GM19455 (cell line): ENCODE results near the gene ZNF432.
"Not testable (repeated sequence)": the region's sequence is repeated elsewhere in the genome, so short reads cannot be mapped to it uniquely, and the experiment has no call there.

Source experiments
- ATAC-seq: cut with Tn5 transposase; IDR thresholded peaks from one replicate; pipeline ENCODE4 v1.9.1; 2021; ENCODE audit not compliant: unreplicated experiment

ZNF432 gene

GRCh38 chr19:52048555-52049501 is at the start of gene ZNF432:
Gene ZNF432, minus strand, starts transcription at chr19:52048838. Its CDS starts 1,970 bp downstream, at chr19:52046868.
- ATAC-seq, result peak; percentile 90

DNA sequence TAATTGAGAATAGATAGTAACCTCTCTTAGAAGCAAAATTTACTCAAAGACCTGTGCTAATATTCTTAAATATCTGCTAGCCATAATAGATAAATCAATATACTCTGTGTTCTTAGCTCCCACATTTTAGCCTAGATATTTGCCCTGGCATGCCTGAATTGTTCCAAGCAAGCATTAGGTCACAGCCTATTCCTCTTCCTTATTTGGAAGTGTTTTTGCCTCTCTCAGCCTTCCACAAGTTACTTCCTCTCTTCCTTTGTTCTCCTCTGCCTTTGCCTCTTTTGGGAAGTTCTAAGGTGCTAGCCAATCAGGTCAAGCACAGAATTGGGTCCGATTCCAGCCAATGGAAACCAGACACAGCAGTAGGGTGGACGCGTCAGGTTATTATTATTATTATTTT is 47.8 kb upstream of the ZNF432 start:
- ATAC-seq, result not testable (repeated sequence)

DNA sequence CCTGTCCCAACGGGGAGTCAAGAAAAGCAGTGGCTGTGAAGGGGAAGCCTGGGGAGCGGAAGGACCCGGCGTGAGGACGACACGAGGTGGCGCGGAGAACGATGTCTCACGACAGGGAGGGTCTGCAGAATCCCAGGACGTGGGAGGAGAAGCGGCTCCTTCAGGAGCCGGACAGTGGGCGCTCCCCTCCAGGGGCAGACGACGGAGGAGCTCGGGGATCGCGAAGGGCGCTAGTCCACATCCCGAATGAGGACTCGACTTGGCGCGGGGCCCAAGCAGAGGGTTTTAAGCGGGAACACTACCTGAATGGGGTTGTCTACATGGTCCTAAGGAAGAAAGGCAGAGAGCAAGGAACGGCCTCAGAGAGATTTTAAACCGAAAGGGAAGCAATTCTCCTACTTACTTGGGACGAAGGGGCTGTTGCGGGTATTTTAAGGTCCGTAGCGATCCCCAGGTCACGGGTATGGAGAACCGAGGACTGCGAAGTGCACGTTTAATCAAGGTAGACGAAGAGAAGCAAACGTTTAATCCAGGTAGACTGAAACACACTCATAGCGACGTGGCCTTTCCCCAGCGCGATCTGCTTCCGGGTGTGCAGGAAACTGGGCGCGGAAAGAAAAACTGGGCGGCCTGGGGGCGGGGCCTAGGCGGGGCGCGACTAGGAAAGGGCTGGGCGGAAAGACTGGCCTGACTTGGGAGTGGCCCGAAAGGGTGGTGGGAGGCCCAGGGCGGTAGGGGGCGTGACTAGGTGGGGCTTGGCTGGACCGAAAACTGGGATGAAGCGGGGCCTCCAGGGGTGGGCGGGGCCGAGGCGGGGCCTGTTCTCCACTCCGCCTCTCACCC is 46.8 kb upstream of the ZNF432 start, which contains the start of gene ZNF841:
Gene ZNF841 (minus strand): TSS at position 594 of the 843 bp plus-strand sequence. CDS start 10,964 bp downstream, outside the sequence.
- peak; percentile 96 for ATAC-seq

GRCh38 chr19:52094526-52095130 is 46.0 kb upstream of the ZNF432 start:
- no peak for ATAC-seq

GRCh38 chr19:52086481-52086880 is 37.8 kb upstream of the ZNF432 start:
- no peak for ATAC-seq

- ATAC-seq, result no peak
Observed at GRCh38 chr19:52070496-52070895, 21.9 kb upstream of the ZNF432 start.

DNA sequence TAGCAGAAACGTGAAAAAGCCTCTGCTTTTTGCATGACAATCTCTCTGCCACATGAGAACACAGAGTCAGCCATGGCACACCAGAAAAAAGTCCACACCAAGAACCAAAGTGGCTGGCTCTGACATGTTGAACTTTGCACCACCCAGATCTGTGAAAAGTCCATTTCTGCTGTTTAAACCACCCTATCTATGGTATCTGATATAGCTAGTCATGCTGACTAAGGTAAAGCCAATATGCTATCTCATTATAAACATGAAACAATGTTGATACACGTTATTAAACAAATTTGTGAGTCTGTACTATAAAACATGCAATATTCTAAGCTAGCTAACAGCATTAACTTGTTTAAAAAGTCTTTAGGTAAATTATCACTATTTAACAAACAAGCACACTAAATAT is 21.0 kb upstream of the ZNF432 start:
- ATAC-seq, result no peak

DNA sequence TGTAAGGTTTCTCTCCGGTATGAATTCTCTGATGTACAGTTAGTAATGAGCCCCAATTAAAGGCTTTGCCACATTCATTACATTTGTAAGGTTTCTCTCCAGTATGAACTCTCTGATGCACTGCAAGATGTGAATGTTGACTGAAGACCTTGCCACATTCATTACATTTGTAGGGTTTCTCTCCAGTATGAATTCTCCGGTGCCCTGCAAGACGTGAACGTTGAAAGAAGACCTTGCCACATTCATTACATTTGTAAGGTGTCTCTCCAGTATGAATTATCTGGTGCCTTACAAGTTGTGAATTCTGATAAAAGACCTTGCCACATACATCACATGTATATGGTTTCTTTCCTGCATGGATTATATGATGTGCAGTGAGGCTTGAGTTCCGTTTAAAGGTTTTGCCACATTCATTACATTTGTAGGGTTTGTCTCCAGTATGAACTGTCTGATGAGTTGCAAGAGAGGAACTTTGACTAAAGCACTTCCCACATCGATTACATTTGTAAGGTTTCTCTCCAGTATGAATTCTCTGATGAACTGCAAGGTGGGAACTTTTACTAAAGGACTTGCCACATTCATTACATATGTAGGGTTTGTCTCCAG is 17.7 kb upstream of the ZNF432 start:
- no peak for ATAC-seq

DNA sequence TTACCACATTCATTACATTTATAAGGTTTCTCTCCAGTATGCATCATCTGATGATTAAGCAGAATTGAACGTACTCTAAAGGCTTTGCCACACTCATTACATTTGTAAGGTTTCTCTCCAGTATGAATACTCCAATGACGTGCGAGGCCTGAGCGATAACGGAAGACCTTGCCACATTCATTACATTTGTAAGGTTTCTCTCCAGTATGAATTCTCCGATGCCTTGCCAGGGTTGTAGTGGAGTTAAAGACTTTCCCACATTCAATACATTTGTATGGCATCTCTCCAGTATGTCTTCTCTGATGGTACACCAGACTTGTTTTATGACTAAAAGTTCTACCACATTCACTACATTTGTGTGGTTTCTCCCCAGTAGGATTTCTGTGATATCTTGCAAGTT is 16.8 kb upstream of the ZNF432 start:
- no peak for ATAC-seq

- ATAC-seq, result not testable (repeated sequence)
Observed at GRCh38 chr19:52056480-52056879, 7.8 kb upstream of the ZNF432 start.

GRCh38 chr19:52051736-52052135 is 3.1 kb upstream of the ZNF432 start:
- not testable (repeated sequence) for ATAC-seq

- no peak for ATAC-seq
Observed at GRCh38 chr19:52039169-52039568, 9.5 kb downstream of the ZNF432 start.

DNA sequence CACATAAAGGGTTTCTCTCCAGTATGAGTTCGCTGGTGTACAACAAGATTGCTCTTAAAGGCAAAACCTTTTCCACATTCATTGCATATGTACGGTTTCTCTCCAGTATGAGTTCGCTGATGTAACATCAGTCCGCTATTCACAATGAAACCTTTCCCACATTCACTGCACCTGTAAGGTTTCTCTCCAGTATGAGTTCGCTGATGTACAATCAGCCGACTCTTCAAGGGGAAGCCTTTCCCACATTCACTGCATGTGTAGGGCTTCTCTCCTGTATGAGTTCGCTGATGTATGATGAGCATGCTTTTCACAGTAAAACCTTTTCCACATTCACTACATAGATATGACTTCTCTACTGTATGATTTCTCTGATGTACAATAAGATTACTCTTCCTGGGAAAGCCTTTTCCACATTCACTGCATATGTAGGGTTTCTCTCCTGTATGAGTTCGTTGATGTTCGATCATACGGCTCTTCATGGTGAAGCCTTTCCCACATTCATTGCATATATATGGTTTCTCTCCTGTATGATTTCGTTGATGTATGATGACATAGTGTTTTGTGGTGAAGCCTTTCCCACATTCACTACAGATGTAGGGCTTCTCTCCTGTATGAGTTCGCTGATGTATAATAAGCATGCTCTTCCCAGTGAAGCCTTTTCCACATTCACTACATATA is 14.4 kb downstream of the ZNF432 start:
- ATAC-seq, result no peak

DNA sequence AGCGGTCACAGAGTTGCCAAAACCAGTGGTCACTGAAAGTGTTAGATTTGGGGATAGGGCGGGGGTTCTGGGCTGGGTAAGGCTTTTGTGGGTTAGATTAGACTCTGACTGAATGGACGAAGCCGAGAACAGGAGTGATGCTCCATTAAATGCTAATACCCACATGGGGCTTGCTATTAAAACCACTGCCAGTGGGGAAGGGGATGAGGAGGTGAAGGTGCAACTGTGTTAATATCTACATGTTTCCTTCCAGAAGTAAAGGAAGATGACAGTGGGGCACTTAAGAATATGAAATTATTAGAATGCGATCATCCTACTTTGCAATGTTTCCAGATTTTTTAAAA is 19.9 kb downstream of the ZNF432 start:
- peak; percentile 17 for ATAC-seq

DNA sequence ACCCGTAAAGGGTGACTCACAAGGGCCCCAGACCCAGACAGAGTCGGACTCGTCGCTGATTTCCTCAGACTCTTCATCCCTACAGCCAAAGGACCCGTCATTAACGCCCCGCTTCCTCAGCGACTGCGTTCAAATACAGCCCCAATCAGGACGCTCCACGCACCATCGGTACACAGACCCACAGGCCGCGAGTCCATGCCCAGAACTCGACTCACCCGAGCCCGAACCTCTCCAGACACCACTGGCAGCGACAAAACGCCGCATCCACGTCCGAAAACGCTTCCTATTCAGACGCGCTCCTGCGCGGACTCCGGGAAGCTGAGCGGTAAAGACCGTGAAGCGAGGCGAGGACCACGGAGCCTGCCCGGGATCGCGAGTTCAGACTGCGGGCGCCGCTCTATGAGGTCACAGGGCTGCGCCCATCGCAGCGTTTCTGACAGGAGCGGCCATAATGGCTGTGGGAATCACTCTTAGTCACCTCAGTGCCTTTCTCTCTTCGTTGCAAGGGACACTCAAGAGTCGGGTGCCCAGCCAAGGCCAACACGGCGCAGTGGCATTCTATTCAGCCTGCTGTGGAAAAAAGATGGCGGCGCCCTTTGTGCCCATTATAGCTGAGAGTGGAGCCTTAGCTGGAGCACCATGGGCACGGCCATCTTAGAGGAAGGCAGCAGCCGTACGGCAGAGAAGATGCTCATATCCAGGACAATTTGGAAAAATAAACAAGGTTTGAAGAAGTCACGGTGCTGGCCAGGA is 20.4 kb downstream of the ZNF432 start, which contains the start of gene ZNF614:
Gene ZNF614 (minus strand): TSS at position 353 of the 753 bp plus-strand sequence. CDS start 2,634 bp downstream, outside the sequence.
- ATAC-seq, result peak; percentile 86

DNA sequence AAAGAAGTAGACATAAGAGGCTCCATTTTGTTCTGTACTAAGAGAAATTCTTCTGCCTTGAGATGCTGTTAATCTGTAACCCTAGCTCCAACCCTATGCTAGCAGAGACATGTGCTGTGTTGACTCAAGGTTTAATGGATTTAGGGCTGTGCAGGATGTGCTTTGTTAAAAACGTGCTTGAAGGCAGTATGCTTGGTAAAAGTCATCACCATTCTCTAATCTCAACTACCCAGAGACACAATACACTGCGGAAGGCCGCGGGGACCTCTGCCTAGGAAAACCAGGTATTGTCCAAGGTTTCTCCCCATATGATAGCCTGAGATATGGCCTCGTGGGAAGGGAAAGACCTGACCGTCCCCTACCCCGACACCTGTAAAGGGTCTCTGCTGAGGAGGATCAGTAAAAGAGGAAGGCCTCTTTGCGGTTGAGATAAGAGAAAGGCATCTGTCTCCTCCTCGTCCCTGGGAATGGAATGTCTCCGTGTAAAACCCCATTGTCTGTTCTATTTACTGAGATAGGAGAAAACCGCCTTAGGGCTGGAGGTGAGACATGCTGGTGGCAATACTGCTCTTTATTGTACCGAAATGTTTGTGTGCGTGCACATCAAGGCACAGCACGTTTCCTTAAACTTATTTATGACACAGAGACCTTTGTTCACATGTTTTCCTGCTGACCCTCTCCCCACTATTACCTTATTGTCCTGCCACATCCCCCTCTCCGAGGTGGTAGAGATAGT is 22.2 kb downstream of the ZNF432 start:
- not testable (repeated sequence) for ATAC-seq

GRCh38 chr19:52024478-52024877 is 24.2 kb downstream of the ZNF432 start:
- not testable (repeated sequence) for ATAC-seq

DNA sequence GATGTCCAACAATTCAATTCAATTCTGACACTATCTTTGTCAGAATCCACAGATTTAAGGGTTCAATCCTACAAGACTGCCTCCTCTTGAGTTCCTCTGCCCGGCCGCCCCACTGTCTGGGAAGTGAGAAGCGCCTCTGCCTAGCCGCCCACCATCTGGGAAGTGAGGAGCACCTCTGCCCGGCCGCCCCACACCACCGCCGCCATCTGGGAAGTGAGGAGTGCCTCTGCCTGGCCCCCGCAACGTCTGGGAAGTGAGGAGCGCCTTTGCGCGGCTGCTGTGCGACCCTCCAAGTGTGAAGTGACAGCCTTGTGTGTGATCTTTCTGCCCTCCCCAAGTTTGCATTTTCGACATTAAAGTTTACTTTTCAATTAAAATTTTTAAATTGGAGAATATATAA is 26.4 kb downstream of the ZNF432 start:
- no peak for ATAC-seq

- ATAC-seq, result no peak
Observed at GRCh38 chr19:52020506-52020905, 28.1 kb downstream of the ZNF432 start.
